ENCODE results near the gene FOXA1. TPM values are rescaled to one million over a fixed set of nuclear protein-coding genes. Genes with fewer than 3 reads are reported as not detected.

FOXA1 gene
- total and polyA plus RNA-seq, 9 of the 15 experiments (the other 6 are each of a cell fraction or from before 2014, with no cell fraction given) = 0.20 to 3.0 (median 1.3) TPM

DNA sequence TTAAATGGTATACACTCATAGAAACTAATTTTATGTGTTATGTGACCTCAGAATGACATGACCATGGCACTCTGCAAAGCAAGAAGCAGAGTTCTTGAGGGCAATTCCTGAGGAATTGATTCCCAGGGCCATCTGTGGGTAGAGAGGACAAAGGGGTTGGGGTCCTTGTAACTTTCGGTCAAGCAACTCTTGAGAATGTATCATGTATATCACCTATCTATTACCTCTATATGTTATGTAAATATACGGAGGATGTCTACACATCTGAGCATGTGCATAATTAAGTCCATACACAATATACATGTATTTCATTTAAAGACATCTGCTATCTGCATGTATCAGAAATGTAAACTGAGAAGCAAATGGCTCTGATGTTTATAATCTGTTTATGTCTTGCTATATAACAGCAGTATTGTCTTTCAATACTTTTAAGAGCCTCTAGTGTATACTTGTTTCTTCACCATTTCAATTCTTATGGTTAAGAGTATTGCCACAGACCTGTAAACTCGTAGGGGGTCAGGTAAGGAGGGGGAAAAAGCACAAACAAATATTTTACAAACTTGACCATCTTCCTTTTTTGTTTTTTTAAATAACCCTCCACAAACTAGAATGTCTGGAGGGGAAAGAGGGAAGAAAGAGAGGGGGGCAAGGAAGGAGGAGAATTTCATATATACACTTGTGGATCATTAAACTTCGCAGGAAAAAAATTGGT is 4.5 kb downstream of the FOXA1 start (continued):
- TF ChIP-seq TEAD2 (tag; IDR thresholded peaks at IDR 0.05) = no peak

DNA sequence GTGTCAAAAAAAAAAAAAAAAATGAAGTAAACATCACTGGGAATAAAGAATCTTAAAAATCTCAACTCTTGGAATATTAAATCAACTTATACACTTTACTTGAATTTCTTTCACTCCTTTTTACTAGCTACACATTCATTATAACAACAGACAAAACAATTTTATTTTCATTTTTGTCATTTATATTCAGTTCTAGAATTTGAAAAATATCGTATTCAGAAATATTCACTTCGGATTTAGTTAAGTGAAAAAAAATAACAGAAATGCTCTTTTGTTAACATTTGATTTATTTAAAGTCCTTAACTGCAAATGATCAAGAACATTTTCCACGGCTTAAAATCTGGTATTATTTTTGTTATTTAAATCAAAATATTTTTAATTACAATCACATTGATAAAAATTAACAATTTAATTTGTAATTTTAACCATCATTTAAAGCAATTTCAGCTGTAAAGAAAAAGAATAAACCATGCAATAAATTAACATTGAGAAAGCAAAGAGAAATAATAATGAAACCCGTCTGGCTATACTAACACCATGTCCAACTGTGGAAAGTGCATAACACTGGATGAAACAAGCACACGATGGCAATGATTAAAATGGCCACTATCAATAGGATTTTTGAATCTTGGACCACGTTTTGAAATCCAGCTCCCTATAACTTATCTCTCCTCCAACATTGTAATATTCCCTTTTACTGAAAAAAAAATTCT is 5.2 kb downstream of the FOXA1 start:
- intact Hi-C loops (cut with micrococcal nuclease) = no loop called here
- no peak overlapping the region for H3K27ac ChIP-seq (ENCODE audit: extremely low read depth, low read depth, low read length)
- in situ Hi-C loops (cut with MboI) = loop anchor here (25.0 kb wide), 1 partner anchor 328 kb away; no protein-coding TSS in a partner anchor
- H3K79me2 ChIP-seq (ENCODE audit: control insufficient read depth, insufficient read depth, low read length) = peaks cover 2% of the 10 kb centered on the region; the same call in 2 of the 3 replicates
- DNase-seq (ENCODE audit: extremely low read depth in 1 of 4, low spot score in 3 of 4) (no peak), ATAC-seq (no peak), FAIRE-seq (no peak)
- no TSS peak for BruUV-seq (replicated peaks)
- no peaks in the 10 kb centered on the region for H3K36me3 ChIP-seq (ENCODE audit: control insufficient read depth, insufficient read depth, low read length)
- H4K20me1 ChIP-seq (replicated peaks; ENCODE audit: control insufficient read depth, insufficient read depth, low read length) = no peaks in the 10 kb centered on the region
- H3K4me1 ChIP-seq (replicated peaks in 1 of 2; ENCODE audit: control insufficient read depth in 2 of 2, insufficient read depth in 2 of 2, low read length in 2 of 2) = peaks cover 0 to 11% of the 10 kb centered on the region in 2 experiments; a peak in 2 of 5 replicates
- H2AFZ ChIP-seq (ENCODE audit: low read depth, low read length) = no peak overlapping the region
- no peak overlapping the region for H3K4me2 ChIP-seq (ENCODE audit: insufficient read depth, low read length)
- H3K9me3 ChIP-seq (replicated peaks; ENCODE audit: control insufficient read depth, insufficient read depth, low read depth, low read length) = no peaks in the 10 kb centered on the region
- WGBS (ENCODE audit: insufficient coverage, low coverage, missing lambda C conversion rate) = 70% methylated on average over 6 of the region's 6 CpGs
- H3K9ac ChIP-seq (ENCODE audit: insufficient read depth in 1 of 2, low read depth in 2 of 2, low read length in 2 of 2) = no peak overlapping the region
- H3K9me1 ChIP-seq (ENCODE audit: control insufficient read depth, insufficient read depth, low read length) = no peaks in the 10 kb centered on the region
- no peaks in the 10 kb centered on the region for H3K27me3 ChIP-seq (ENCODE audit: control insufficient read depth in 2 of 2, insufficient read depth in 2 of 2, low read length in 2 of 2)
- H3K4me3 ChIP-seq = no peak overlapping the region
- CTCF ChIA-PET (ENCODE audit: low intra/inter-chr PET ratio) = no interaction called here
- POLR2A ChIA-PET = no interaction called here
- TF ChIP-seq, protein P1, sequence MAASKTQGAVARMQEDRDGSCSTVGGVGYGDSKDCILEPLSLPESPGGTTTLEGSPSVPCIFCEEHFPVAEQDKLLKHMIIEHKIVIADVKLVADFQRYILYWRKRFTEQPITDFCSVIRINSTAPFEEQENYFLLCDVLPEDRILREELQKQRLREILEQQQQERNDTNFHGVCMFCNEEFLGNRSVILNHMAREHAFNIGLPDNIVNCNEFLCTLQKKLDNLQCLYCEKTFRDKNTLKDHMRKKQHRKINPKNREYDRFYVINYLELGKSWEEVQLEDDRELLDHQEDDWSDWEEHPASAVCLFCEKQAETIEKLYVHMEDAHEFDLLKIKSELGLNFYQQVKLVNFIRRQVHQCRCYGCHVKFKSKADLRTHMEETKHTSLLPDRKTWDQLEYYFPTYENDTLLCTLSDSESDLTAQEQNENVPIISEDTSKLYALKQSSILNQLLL (CRISPR knock-in tag; IDR thresholded peaks at IDR 0.05; ENCODE audit: borderline replicate concordance) = no peak
- TF ChIP-seq TEAD1 (CRISPR knock-in tag; IDR thresholded peaks at IDR 0.05) (no peak), ELF1 (tag; IDR thresholded peaks at IDR 0.05) (no peak), ATF1 (CRISPR knock-in tag; IDR thresholded peaks at IDR 0.05) (no peak), ATF1 (tag; IDR thresholded peaks at IDR 0.05) (no peak), TAF7 (tag; IDR thresholded peaks at IDR 0.05) (no peak), SMARCE1 (IDR thresholded peaks at IDR 0.05) (no peak), EZH2 (IDR thresholded peaks at IDR 0.05; ENCODE audit: borderline replicate concordance, low read depth, low read length) (no peak), ZNF224 (CRISPR knock-in tag; IDR thresholded peaks at IDR 0.05) (no peak)
- TF ChIP-seq, protein P2, sequence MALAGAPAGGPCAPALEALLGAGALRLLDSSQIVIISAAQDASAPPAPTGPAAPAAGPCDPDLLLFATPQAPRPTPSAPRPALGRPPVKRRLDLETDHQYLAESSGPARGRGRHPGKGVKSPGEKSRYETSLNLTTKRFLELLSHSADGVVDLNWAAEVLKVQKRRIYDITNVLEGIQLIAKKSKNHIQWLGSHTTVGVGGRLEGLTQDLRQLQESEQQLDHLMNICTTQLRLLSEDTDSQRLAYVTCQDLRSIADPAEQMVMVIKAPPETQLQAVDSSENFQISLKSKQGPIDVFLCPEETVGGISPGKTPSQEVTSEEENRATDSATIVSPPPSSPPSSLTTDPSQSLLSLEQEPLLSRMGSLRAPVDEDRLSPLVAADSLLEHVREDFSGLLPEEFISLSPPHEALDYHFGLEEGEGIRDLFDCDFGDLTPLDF (CRISPR knock-in tag; IDR thresholded peaks at IDR 0.05) = no peak
- TF ChIP-seq, protein P3, sequence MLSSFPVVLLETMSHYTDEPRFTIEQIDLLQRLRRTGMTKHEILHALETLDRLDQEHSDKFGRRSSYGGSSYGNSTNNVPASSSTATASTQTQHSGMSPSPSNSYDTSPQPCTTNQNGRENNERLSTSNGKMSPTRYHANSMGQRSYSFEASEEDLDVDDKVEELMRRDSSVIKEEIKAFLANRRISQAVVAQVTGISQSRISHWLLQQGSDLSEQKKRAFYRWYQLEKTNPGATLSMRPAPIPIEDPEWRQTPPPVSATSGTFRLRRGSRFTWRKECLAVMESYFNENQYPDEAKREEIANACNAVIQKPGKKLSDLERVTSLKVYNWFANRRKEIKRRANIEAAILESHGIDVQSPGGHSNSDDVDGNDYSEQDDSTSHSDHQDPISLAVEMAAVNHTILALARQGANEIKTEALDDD (IDR thresholded peaks at IDR 0.05) = no peak
- TF ChIP-seq, protein P4, sequence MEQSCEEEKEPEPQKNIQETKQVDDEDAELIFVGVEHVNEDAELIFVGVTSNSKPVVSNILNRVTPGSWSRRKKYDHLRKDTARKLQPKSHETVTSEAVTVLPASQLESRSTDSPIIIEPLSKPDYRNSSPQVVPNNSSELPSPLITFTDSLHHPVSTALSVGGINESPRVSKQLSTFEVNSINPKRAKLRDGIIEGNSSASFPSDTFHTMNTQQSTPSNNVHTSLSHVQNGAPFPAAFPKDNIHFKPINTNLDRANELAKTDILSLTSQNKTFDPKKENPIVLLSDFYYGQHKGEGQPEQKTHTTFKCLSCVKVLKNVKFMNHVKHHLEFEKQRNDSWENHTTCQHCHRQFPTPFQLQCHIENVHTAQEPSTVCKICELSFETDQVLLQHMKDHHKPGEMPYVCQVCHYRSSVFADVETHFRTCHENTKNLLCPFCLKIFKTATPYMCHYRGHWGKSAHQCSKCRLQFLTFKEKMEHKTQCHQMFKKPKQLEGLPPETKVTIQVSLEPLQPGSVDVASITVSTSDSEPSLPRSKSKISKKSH (CRISPR knock-in tag; IDR thresholded peaks at IDR 0.05) = no peak
